Measurements from ENCODE around the gene SETBP1. TPM values are rescaled to one million over a fixed set of nuclear protein-coding genes. Genes with fewer than 3 reads are reported as not detected.

SETBP1 gene
- total RNA-seq, 1 donor from 2014 or later, result 80.0 TPM

DNA sequence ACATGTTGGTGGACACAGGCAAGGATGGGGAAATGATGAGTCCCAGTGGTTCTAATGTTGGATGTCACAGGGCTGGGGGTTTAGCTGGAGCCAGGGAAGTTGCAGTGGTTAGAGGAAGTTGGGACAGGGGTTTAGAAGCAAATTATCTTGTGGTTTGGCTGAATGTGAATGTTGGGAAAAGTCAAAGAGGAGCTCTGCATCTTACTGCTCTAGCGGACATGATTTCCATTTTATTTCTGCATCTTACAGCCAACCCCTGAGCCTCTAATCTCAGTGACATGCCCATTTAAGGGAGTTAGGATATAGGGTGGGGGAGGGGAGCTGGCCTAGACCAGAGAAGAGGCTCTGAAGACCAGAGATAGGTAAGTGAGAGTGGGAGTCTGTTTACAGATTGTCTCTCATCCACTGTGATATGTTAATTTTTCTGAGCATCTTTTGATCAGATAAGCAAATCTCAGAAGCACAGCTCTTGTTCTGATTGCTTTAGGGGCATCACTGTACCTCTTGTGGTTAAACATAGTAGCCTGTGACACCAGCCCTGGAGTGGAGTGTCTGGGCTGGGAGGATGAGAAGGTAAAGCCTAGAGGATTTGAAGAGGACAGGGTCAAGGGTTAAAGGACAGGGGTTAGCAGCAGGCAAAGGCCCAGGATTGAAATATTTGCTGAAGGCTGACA, 43.6 kb downstream of the SETBP1 start:
- H3K4me3 Mint-ChIP-seq (ENCODE audit: unreplicated experiment), result no peak overlapping the region
- no peak for DNase-seq (ENCODE audit: extremely low spot score, unreplicated experiment)
- peaks cover 13% of the 10 kb centered on the region for H3K36me3 Mint-ChIP-seq (ENCODE audit: unreplicated experiment)
- H3K27me3 Mint-ChIP-seq (ENCODE audit: unreplicated experiment), result no peaks in the 10 kb centered on the region
- TF ChIP-seq, protein P1, sequence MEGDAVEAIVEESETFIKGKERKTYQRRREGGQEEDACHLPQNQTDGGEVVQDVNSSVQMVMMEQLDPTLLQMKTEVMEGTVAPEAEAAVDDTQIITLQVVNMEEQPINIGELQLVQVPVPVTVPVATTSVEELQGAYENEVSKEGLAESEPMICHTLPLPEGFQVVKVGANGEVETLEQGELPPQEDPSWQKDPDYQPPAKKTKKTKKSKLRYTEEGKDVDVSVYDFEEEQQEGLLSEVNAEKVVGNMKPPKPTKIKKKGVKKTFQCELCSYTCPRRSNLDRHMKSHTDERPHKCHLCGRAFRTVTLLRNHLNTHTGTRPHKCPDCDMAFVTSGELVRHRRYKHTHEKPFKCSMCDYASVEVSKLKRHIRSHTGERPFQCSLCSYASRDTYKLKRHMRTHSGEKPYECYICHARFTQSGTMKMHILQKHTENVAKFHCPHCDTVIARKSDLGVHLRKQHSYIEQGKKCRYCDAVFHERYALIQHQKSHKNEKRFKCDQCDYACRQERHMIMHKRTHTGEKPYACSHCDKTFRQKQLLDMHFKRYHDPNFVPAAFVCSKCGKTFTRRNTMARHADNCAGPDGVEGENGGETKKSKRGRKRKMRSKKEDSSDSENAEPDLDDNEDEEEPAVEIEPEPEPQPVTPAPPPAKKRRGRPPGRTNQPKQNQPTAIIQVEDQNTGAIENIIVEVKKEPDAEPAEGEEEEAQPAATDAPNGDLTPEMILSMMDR (IDR thresholded peaks at IDR 0.05), result no peak
- no peak overlapping the region for H3K27ac Mint-ChIP-seq (ENCODE audit: unreplicated experiment)
- no peaks in the 10 kb centered on the region for H3K9me3 Mint-ChIP-seq (ENCODE audit: unreplicated experiment)
- H3K4me1 Mint-ChIP-seq (ENCODE audit: unreplicated experiment), result peaks cover 37% of the 10 kb centered on the region

DNA sequence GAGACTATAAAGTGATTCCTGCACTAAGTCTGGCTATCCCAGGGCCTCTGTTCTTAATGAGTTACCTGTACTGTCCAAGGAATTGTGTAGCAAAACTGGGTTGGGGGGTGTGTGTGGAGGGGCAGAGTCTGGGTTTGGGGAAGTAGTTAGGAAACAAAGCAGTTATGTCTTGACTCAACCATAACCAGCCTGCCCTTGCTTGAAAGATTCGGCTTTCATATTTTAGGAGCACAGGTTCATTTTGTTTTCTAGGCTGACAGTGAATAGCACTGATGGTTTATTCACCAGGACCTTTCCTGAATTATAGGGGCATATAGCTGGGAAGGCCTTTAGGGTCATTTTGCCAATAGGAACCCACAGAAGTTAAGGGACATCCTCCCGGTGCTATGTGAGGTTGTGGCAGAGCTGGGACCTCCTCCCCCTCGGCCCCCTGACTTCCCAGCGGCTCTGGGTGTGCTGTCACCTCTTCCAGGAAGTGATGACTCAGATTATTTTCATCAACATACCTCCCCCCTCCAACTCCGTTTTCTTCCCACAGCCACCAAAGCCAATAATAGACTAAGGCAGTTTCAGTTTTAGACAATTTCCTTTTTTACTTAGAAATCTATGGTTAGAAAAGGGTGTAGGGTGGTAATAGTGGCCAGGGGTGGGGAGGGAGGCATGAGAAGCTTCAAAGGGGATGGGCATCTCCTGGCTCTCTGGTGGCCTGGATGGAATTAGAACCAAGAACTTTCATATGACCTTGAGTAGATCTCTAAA, 44.8 kb downstream of the SETBP1 start:
- H3K36me3 Mint-ChIP-seq (ENCODE audit: unreplicated experiment), result peaks cover 6% of the 10 kb centered on the region
- peaks cover 49% of the 10 kb centered on the region for H3K4me1 Mint-ChIP-seq (ENCODE audit: unreplicated experiment)
- no peak for DNase-seq (ENCODE audit: extremely low spot score, unreplicated experiment)
- no peaks in the 10 kb centered on the region for H3K27me3 Mint-ChIP-seq (ENCODE audit: unreplicated experiment)
- H3K27ac Mint-ChIP-seq (ENCODE audit: unreplicated experiment), result peak overlapping the region; percentile 84
- no peaks in the 10 kb centered on the region for H3K9me3 Mint-ChIP-seq (ENCODE audit: unreplicated experiment)
- H3K4me3 Mint-ChIP-seq (ENCODE audit: unreplicated experiment), result no peak overlapping the region
- TF ChIP-seq, protein P1 (IDR thresholded peaks at IDR 0.05), result no peak

DNA sequence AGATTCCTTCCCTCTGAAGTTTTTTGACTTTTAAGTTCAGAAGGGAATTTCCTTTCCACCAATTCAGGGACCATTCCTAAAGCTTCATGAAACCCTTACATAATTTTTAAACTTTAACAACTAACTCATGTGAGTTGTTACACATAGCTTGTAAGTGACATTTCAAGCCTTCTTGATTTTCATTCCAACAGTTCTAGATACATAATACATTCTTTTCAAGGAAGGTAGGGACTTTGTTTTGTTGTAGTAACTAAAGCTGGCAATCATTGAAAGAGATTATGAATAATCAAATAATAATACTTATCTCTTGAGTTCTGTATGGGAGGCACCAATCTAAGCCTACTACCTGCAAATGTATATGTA, 45.4 kb downstream of the SETBP1 start:
- Mint-ChIP-seq H3K27me3 (ENCODE audit: unreplicated experiment) (no peaks in the 10 kb centered on the region), H3K4me3 (ENCODE audit: unreplicated experiment) (no peak overlapping the region), H3K27ac (ENCODE audit: unreplicated experiment) (peak overlapping the region; percentile 84), H3K9me3 (ENCODE audit: unreplicated experiment) (no peaks in the 10 kb centered on the region), H3K36me3 (ENCODE audit: unreplicated experiment) (peaks cover 5% of the 10 kb centered on the region), H3K4me1 (ENCODE audit: unreplicated experiment) (peaks cover 50% of the 10 kb centered on the region)
- TF ChIP-seq, protein P1 (IDR thresholded peaks at IDR 0.05), result no peak
- no peak for DNase-seq (ENCODE audit: extremely low spot score, unreplicated experiment)

DNA sequence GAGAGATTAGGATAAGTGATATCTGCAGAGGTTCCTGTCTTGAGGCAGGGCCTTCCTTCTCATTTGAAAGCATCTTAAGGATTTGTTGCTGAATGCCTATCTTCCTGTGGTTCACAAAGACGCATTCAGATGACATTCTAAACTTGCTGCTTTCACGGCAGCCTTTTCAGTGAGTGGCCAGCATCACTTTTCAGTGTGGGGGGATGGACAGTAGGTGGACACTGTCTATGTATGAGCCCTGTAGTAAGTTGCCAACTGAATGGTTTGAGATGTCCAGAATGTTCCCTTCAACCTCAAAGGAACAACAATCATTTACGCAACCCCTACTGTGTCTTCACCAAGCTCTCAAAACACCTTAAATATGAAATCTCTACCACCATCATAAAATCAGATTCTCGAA, 46.6 kb downstream of the SETBP1 start:
- no peaks in the 10 kb centered on the region for H3K9me3 Mint-ChIP-seq (ENCODE audit: unreplicated experiment)
- TF ChIP-seq, protein P1 (IDR thresholded peaks at IDR 0.05), result no peak
- H3K4me1 Mint-ChIP-seq (ENCODE audit: unreplicated experiment), result peaks cover 57% of the 10 kb centered on the region
- no peaks in the 10 kb centered on the region for H3K27me3 Mint-ChIP-seq (ENCODE audit: unreplicated experiment)
- DNase-seq (ENCODE audit: extremely low spot score, unreplicated experiment), result no peak
- H3K36me3 Mint-ChIP-seq (ENCODE audit: unreplicated experiment), result peaks cover 10% of the 10 kb centered on the region
- H3K27ac Mint-ChIP-seq (ENCODE audit: unreplicated experiment), result no peak overlapping the region
- no peak overlapping the region for H3K4me3 Mint-ChIP-seq (ENCODE audit: unreplicated experiment)

DNA sequence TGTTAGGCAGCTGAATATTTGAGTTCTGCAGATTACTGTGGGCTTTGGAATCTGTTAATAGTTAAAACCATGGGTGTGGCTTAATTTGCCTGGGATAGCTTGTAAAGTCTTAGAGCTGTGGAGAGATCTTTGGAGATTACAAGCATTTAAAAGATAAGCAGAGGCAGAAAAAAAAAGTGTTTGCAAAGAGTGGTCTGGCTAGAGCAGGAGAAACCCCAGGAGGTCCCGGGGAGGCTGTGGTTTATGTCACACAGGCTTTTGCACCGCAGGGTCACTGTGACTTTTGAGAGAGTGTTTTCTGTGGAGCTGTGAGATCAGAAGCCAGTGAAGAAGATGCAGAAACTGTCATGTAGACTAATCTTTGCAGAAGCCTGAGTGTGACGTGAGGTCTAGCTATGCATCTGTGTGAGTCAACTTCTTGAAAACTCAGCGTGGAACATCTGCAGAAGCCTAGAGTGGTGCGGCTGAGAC, 49.0 kb downstream of the SETBP1 start:
- Mint-ChIP-seq H3K4me3 (ENCODE audit: unreplicated experiment) (no peak overlapping the region), H3K36me3 (ENCODE audit: unreplicated experiment) (peaks cover 13% of the 10 kb centered on the region), H3K9me3 (ENCODE audit: unreplicated experiment) (no peaks in the 10 kb centered on the region), H3K27me3 (ENCODE audit: unreplicated experiment) (no peaks in the 10 kb centered on the region), H3K27ac (ENCODE audit: unreplicated experiment) (peak overlapping the region; percentile 9), H3K4me1 (ENCODE audit: unreplicated experiment) (peaks cover 71% of the 10 kb centered on the region)
- TF ChIP-seq, protein P1 (IDR thresholded peaks at IDR 0.05), result no peak
- no peak for DNase-seq (ENCODE audit: extremely low spot score, unreplicated experiment)
